GM12878 (cell line): ENCODE results near the gene BCAT1. TPM values are rescaled to one million over a fixed set of nuclear protein-coding genes. Genes with fewer than 3 reads are reported as not detected.

Experiments used
- CREM ChIP-seq: IDR thresholded peaks from 2 replicates; pipeline ENCODE4 v1.6.1; 2014; ENCODE audit warnings: antibody characterized with exemption, low read depth
- EED ChIP-seq: sonication (generic); IDR thresholded peaks from 2 replicates; pipeline ENCODE4 v1.6.1; 2016; ENCODE audit warnings: antibody characterized with exemption, low read depth
- GATAD2B ChIP-seq: fragments of 450-650 bp; conservative IDR thresholded peaks from 2 replicates; pipeline ENCODE4 v1.6.1; 2017; ENCODE audit warnings: low read depth, mild to moderate bottlenecking, moderate library complexity
- HDGF ChIP-seq: fragments of 450-650 bp; IDR thresholded peaks from 2 replicates; pipeline ENCODE4 v1.6.1; 2016; ENCODE audit warnings: antibody characterized with exemption
- MYB ChIP-seq: fragments of 150-350 bp; IDR thresholded peaks from 2 replicates; pipeline ENCODE4 v1.6.1; 2014; ENCODE audit warnings: mild to moderate bottlenecking, low read depth, low read length, borderline replicate concordance
- NR2C1 ChIP-seq: fragments of 450-650 bp; IDR thresholded peaks from 2 replicates; pipeline ENCODE4 v1.6.1; 2017; ENCODE audit warnings: antibody characterized with exemption, mild to moderate bottlenecking, moderate library complexity
- PAX5 ChIP-seq: IDR thresholded peaks from 2 replicates; pipeline ENCODE4 v1.6.1; 2011; ENCODE audit warnings: low read depth, low read length, borderline replicate concordance
- RAD21 ChIP-seq: IDR thresholded peaks from 2 replicates; pipeline ENCODE4 v1.6.1; 2011; ENCODE audit warnings: mild to moderate bottlenecking, low read depth, low read length, moderate library complexity; ENCODE audit not compliant: insufficient read depth
- polyA plus RNA-seq, 11 experiments: library from polyadenylated mRNA; depleted of rRNA in 4 of 11; unstranded in 6 of 11; stranded (reverse) in 5 of 11; fragments of >200 nt; fragmentation: Nextera tagmentation in 4 of 11; fragmentation: Illumina TruSeq in 1 of 11; extraction: Ambion mirVana in 4 of 11; extraction: Trizol in 1 of 11; gene quantifications; 1 replicate in 1 of 11; 2 replicates in 10 of 11; pipeline versions ENCODE4 v1.2.1 to v1.2.3, GENCODE V29; 2011 to 2016; ENCODE audit warnings: inconsistent platforms in 2 of 11, missing spikeins in 2 of 11, low read depth in 1 of 11
- total RNA-seq, 4 experiments: library from RNA; depleted of rRNA in 3 of 4; stranded (reverse); fragments of >200 nt in 3 of 4; fragmentation: Illumina TruSeq in 1 of 4; extraction: Trizol in 1 of 4; gene quantifications; 2 replicates each; pipeline versions ENCODE4 v1.2.1 to v1.2.3, GENCODE V29; 2013 to 2021
- TF ChIP-seq, protein P1 (sequence below): IDR thresholded peaks from 2 replicates; pipeline ENCODE4 v1.6.1; 2011; ENCODE audit warnings: mild to moderate bottlenecking, low read depth, low read length, moderate library complexity; ENCODE audit not compliant: insufficient replicate concordance
- TF ChIP-seq, protein P2 (sequence below): fragments of 450-650 bp; IDR thresholded peaks from 2 replicates; pipeline ENCODE4 v1.6.1; 2018; ENCODE audit warnings: borderline replicate concordance, mild to moderate bottlenecking; ENCODE audit not compliant: partially characterized antibody
- TF ChIP-seq, protein P3 (sequence below): fragments of 450-650 bp; IDR thresholded peaks from 2 replicates; pipeline ENCODE4 v1.6.1; 2016; ENCODE audit warnings: mild to moderate bottlenecking

Gene BCAT1
- total and polyA plus RNA-seq, 10 of the 15 experiments (the other 5 are each of a cell fraction or from before 2014, with no cell fraction given) = 26.2 to 187 (median 81.9) TPM

DNA sequence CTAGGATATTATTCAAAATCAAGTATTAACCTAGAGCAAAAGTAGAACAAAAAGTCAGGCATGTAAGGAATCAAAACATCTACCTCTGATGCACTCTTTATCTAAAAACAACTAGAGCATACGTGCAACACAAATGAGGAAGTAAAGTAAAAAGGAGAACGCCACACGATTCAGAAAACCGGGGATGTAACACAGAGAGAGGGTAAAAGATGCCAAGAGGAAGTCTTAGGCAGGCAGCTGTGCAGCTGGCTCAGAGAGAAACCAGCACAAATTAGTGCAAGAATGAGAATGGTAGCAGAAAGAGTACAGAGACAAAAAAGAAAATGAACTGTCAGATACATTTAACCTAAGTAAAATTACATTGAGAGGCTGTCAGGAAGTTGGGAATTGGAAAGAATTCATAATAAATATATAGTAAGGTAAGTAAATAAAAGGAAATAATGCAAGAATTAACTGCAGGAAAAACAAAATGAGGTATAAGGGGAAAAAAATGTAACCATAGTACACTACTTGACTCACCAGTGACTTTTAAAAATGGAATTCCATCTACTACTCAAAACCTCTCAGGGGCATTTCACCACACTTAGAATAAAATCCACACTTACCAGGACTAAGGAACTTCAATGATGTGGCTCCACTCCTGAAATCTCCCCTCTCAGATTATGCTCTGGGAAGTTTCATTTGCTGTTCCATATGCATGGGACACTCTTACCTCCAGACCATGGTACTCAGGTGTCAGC, 17.1 kb downstream of the BCAT1 start (continued):
- TF ChIP-seq GATAD2B (no peak), NR2C1 (no peak), EED (peak; percentile 70), CREM (0 out of 2 replicates have a peak, but pooled peaks have one; percentile 17), PAX5 (0 out of 2 replicates have a peak, but pooled peaks have one; percentile 21), RAD21 (no peak), MYB (no peak), HDGF (no peak)
- TF ChIP-seq, protein P1, sequence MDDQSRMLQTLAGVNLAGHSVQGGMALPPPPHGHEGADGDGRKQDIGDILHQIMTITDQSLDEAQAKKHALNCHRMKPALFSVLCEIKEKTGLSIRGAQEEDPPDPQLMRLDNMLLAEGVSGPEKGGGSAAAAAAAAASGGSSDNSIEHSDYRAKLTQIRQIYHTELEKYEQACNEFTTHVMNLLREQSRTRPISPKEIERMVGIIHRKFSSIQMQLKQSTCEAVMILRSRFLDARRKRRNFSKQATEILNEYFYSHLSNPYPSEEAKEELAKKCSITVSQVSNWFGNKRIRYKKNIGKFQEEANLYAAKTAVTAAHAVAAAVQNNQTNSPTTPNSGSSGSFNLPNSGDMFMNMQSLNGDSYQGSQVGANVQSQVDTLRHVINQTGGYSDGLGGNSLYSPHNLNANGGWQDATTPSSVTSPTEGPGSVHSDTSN = no peak
- TF ChIP-seq, protein P2, sequence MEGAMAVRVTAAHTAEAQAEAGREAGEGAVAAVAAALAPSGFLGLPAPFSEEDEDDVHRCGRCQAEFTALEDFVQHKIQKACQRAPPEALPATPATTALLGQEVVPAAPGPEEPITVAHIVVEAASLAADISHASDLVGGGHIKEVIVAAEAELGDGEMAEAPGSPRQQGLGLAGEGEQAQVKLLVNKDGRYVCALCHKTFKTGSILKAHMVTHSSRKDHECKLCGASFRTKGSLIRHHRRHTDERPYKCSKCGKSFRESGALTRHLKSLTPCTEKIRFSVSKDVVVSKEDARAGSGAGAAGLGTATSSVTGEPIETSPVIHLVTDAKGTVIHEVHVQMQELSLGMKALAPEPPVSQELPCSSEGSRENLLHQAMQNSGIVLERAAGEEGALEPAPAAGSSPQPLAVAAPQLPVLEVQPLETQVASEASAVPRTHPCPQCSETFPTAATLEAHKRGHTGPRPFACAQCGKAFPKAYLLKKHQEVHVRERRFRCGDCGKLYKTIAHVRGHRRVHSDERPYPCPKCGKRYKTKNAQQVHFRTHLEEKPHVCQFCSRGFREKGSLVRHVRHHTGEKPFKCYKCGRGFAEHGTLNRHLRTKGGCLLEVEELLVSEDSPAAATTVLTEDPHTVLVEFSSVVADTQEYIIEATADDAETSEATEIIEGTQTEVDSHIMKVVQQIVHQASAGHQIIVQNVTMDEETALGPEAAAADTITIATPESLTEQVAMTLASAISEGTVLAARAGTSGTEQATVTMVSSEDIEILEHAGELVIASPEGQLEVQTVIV = no peak
- TF ChIP-seq, protein P3, sequence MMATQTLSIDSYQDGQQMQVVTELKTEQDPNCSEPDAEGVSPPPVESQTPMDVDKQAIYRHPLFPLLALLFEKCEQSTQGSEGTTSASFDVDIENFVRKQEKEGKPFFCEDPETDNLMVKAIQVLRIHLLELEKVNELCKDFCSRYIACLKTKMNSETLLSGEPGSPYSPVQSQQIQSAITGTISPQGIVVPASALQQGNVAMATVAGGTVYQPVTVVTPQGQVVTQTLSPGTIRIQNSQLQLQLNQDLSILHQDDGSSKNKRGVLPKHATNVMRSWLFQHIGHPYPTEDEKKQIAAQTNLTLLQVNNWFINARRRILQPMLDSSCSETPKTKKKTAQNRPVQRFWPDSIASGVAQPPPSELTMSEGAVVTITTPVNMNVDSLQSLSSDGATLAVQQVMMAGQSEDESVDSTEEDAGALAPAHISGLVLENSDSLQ = no peak
